Measurements from ENCODE around the gene COA6.

DNA sequence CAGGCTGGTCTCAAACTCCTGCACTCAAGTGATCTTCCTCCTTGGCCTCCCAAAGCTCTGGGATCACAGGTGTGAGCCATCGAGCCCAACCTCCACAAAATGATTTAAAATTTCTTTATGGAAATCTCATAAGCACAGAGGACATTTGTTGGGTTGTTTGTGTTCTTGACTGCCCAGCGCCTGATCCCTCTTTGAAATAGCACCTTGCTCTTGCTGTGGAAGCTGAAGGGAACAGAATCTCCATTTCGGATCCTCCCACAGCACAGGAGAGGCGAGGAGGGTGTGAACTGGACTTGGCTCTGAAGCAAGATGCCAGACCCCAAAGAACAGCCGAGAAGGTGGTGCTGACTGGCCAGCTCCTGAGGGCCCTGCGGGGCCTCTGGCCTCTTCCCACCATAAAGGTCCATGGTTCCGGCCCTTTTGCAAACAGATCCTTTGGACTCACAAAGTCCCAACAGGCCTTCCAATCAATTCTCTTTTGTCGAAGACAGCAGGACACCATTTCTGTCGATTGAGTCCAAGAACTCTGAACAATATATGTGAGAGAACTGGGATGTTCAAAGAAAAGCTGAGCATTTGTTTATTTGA, 45.6 kb upstream of the COA6 start:
- TF ChIP-seq SUZ12 (IDR thresholded peaks at IDR 0.05; ENCODE audit: extremely low read depth, insufficient read depth, insufficient read length) (no peak), YY1 (IDR thresholded peaks at IDR 0.05; ENCODE audit: insufficient read depth, insufficient read length) (no peak), ZNF274 (IDR thresholded peaks at IDR 0.05; ENCODE audit: low read depth, low read length) (no peak)
